Fibroblast of mammary gland (primary cell): ENCODE results near the gene PPP2R1B.

ENCODE experiments used
- DNase-seq: peaks from one replicate; pipeline ENCODE4 v3.0.0-alpha.2; 2010; ENCODE audit warnings: low read depth
- H3K4me3 ChIP-seq: 2 replicates; pipeline ENCODE4 v1.5.1; 2011; ENCODE audit warnings: low read depth, mild to moderate bottlenecking, low read length, moderate library complexity; ENCODE audit not compliant: control insufficient read depth
- CTCF ChIP-seq: conservative IDR thresholded peaks from 2 replicates; pipeline ENCODE4 v1.5.1; 2011; ENCODE audit warnings: low read depth, low read length, inconsistent platforms; ENCODE audit not compliant: control insufficient read depth, insufficient read depth

The PPP2R1B gene

GRCh38 chr11:111699579-111700156 is 66.5 kb downstream of the PPP2R1B start:
- no peak overlapping the region for H3K4me3 ChIP-seq
- no peak for TF ChIP-seq CTCF
- no peak for DNase-seq

GRCh38 chr11:111698852-111699559 is 67.2 kb downstream of the PPP2R1B start:
- H3K4me3 ChIP-seq, result no peak overlapping the region
- TF ChIP-seq CTCF, result no peak
- DNase-seq, result peak; percentile 91

GRCh38 chr11:111697933-111698371 is 68.2 kb downstream of the PPP2R1B start:
- no peak overlapping the region for H3K4me3 ChIP-seq
- no peak for TF ChIP-seq CTCF
- DNase-seq, result no peak

GRCh38 chr11:111696556-111696955 is 69.6 kb downstream of the PPP2R1B start:
- peak; percentile 91 for DNase-seq
- TF ChIP-seq CTCF, result no peak
- H3K4me3 ChIP-seq, result no peak overlapping the region

- H3K4me3 ChIP-seq, result no peak overlapping the region
Observed at GRCh38 chr11:111694851-111695250, 71.3 kb downstream of the PPP2R1B start.

GRCh38 chr11:111693224-111693937 is 72.8 kb downstream of the PPP2R1B start:
- H3K4me3 ChIP-seq, result no peak overlapping the region
- DNase-seq, result no peak
- TF ChIP-seq CTCF, result no peak

More at GRCh38 chr11:111694851-111695250, 71.3 kb downstream of the PPP2R1B start:
- no peak for TF ChIP-seq CTCF
- DNase-seq, result peak; percentile 99
